NOMO-1 treated with dmso at 0.1 percent for 144 hours (cell line): Measurements from ENCODE around the gene KRTAP10-12.

Experiments
- DNase-seq: peaks from one replicate; lab custom pipeline; 2025; ENCODE audit not compliant: unreplicated experiment; lab: John Stamatoyannopoulos, UW

Gene KRTAP10-12

GRCh38 chr21:44697811-44698734 lies 1.1 kb downstream of the KRTAP10-12 start:
- no peak for DNase-seq

- DNase-seq = no peak
These were observed 2.6 kb downstream of the KRTAP10-12 start for GRCh38 chr21:44699502-44700001.

GRCh38 chr21:44700101-44701022 lies 3.4 kb downstream of the KRTAP10-12 start:
- no peak for DNase-seq

- DNase-seq = no peak
These were observed 4.0 kb downstream of the KRTAP10-12 start for GRCh38 chr21:44701023-44701400.

GRCh38 chr21:44701541-44701940 lies 4.6 kb downstream of the KRTAP10-12 start:
- DNase-seq = no peak

- DNase-seq = no peak
These were observed 5.4 kb downstream of the KRTAP10-12 start for GRCh38 chr21:44702111-44702972.

GRCh38 chr21:44702973-44703730 lies 6.2 kb downstream of the KRTAP10-12 start:
- no peak for DNase-seq

- no peak for DNase-seq
These were observed 7.0 kb downstream of the KRTAP10-12 start for GRCh38 chr21:44703731-44704635.

- no peak for DNase-seq
These were observed 7.6 kb downstream of the KRTAP10-12 start for GRCh38 chr21:44704636-44705001.

- DNase-seq = no peak
These were observed 9.2 kb downstream of the KRTAP10-12 start for GRCh38 chr21:44706026-44706705.

GRCh38 chr21:44706706-44707581 lies 10.0 kb downstream of the KRTAP10-12 start:
- no peak for DNase-seq

GRCh38 chr21:44708213-44708865 lies 11.4 kb downstream of the KRTAP10-12 start:
- DNase-seq = no peak

- DNase-seq = peak; percentile 2
These were observed 12.0 kb downstream of the KRTAP10-12 start for GRCh38 chr21:44708866-44709425.

- DNase-seq = no peak
These were observed 12.7 kb downstream of the KRTAP10-12 start for GRCh38 chr21:44709426-44710293.

- no peak for DNase-seq
These were observed 13.3 kb downstream of the KRTAP10-12 start for GRCh38 chr21:44710294-44710665.
